Measurements from ENCODE around the gene DOCK9.

Gene DOCK9

GRCh38 chr13:98842858-98843481 is 134.9 kb downstream of the DOCK9 start:
- DNase-seq, result peak; percentile 61

GRCh38 chr13:98842070-98842469 is 135.8 kb downstream of the DOCK9 start:
- DNase-seq, result no peak

GRCh38 chr13:98839856-98840769 is 137.8 kb downstream of the DOCK9 start:
- no peak for DNase-seq

- DNase-seq, result no peak
Observed at GRCh38 chr13:98838776-98839175, 139.1 kb downstream of the DOCK9 start.

GRCh38 chr13:98837896-98838295 is 140.0 kb downstream of the DOCK9 start:
- DNase-seq, result no peak

GRCh38 chr13:98835156-98835555 is 142.7 kb downstream of the DOCK9 start:
- DNase-seq, result no peak

- DNase-seq, result no peak
Observed at GRCh38 chr13:98834254-98834960, 143.5 kb downstream of the DOCK9 start.

GRCh38 chr13:98831236-98831635 is 146.6 kb downstream of the DOCK9 start:
- no peak for DNase-seq

GRCh38 chr13:98829541-98829940 is 148.3 kb downstream of the DOCK9 start:
- DNase-seq, result no peak

- DNase-seq, result no peak
Observed at GRCh38 chr13:98828614-98829013, 149.2 kb downstream of the DOCK9 start.

GRCh38 chr13:98827449-98827848 is 150.4 kb downstream of the DOCK9 start:
- no peak for DNase-seq

GRCh38 chr13:98826146-98826545 is 151.7 kb downstream of the DOCK9 start:
- DNase-seq, result peak; percentile 28

GRCh38 chr13:98825659-98826058 is 152.2 kb downstream of the DOCK9 start:
- no peak for DNase-seq

GRCh38 chr13:98824376-98825160 is 153.3 kb downstream of the DOCK9 start:
- DNase-seq, result no peak

GRCh38 chr13:98823442-98823841 is 154.4 kb downstream of the DOCK9 start:
- no peak for DNase-seq

GRCh38 chr13:98822225-98822606 is 155.6 kb downstream of the DOCK9 start:
- no peak for DNase-seq

GRCh38 chr13:98821372-98822224 is 156.3 kb downstream of the DOCK9 start:
- no peak for DNase-seq

- no peak for DNase-seq
Observed at GRCh38 chr13:98820744-98821371, 157.0 kb downstream of the DOCK9 start.

- DNase-seq, result no peak
Observed at GRCh38 chr13:98820300-98820699, 157.6 kb downstream of the DOCK9 start.

GRCh38 chr13:98819382-98820010 is 158.4 kb downstream of the DOCK9 start:
- no peak for DNase-seq

- no peak for DNase-seq
Observed at GRCh38 chr13:98816406-98816805, 161.5 kb downstream of the DOCK9 start.
